Aorta (tissue), 5 donors: ENCODE data around the gene LYRM9. TPM values are rescaled to one million over a fixed set of nuclear protein-coding genes. Genes with fewer than 3 reads are reported as not detected.
A peak's percentile ranks its signal among the peaks of the same experiment; 100 is the strongest.
"Not testable (repeated sequence)": the region's sequence is repeated elsewhere in the genome, so short reads cannot be mapped to it uniquely, and the experiment has no call there.

Source experiments
- ATAC-seq: fragments of 200-7000 bp; cut with Tn5 transposase; one replicate; pipeline ENCODE4 v1.9.1; 2022; ENCODE audit warnings: moderate library complexity; ENCODE audit not compliant: low FRiP score
- DNase-seq, 2 donors: peaks; one replicate each; pipeline ENCODE4 v3.0.0-alpha.2; 2020
- H3K27ac ChIP-seq, 2 donors: one replicate each; pipeline ENCODE4 v1.5.1; 2013; ENCODE audit warnings: low read length in 2 of 2, mild to moderate bottlenecking in 2 of 2, moderate library complexity in 2 of 2, control low read depth in 1 of 2, inconsistent platforms in 1 of 2, low read depth in 1 of 2
- H3K27me3 ChIP-seq, 2 donors: one replicate each; pipeline ENCODE4 v1.6.1; 2013; ENCODE audit warnings: control low read depth in 1 of 2, low read length in 1 of 2, mild to moderate bottlenecking in 1 of 2, moderate library complexity in 1 of 2; ENCODE audit not compliant: insufficient read depth in 2 of 2, control insufficient read depth in 1 of 2
- H3K36me3 ChIP-seq, 2 donors: one replicate each; pipeline ENCODE4 v1.6.1; 2013; ENCODE audit warnings: control low read depth in 1 of 2, low read length in 1 of 2, mild to moderate bottlenecking in 1 of 2; ENCODE audit not compliant: insufficient read depth in 2 of 2, control insufficient read depth in 1 of 2
- H3K4me1 ChIP-seq, 2 donors: one replicate each; pipeline ENCODE4 v1.6.1; 2013; ENCODE audit warnings: low read length in 2 of 2, control low read depth in 1 of 2, mild to moderate bottlenecking in 1 of 2, moderate library complexity in 1 of 2; ENCODE audit not compliant: insufficient read depth in 2 of 2, control insufficient read depth in 1 of 2
- H3K4me3 ChIP-seq, 2 donors: one replicate each; pipeline ENCODE4 v1.5.1; 2013; ENCODE audit warnings: low read length in 2 of 2, control low read depth in 1 of 2, mild to moderate bottlenecking in 1 of 2
- H3K9me3 ChIP-seq: one replicate; pipeline ENCODE4 v1.6.1; 2013; ENCODE audit warnings: mild to moderate bottlenecking, low read length; ENCODE audit not compliant: control insufficient read depth
- WGBS, 2 donors: extraction: QIAGEN DNeasy Blood & Tissue Kit; methylation state at CpG; one replicate each; pipeline ENCODE4 v1.1.7; 2013; 5-methylcytosine and 5-hydroxymethylcytosine counted together
- intact Hi-C, 2 donors: fragments of 100-400 bp; cut with DNase I; formaldehyde crosslinking; loops; one replicate each; pipeline versions ENCODE4 v1.14.2 to v1.15.0; 2022
- polyA plus RNA-seq, 2 donors: library from polyadenylated mRNA; stranded (reverse); fragments of 200-250 nt; gene quantifications; one replicate each; pipeline ENCODE4 v1.2.3, GENCODE V29; 2013
- total RNA-seq, 2 donors: library from RNA; stranded (reverse); fragmentation: NEBNext Ultra II Directional; extraction: Animal tissue kit (Norgen Biotek cat#: 25700); gene quantifications; one replicate each; pipeline ENCODE4 v1.2.1, GENCODE V29; 2021
- donor health status: healthy with polysubstance abuse.
- donor health status: Bipolar disorder and iron deficiency.
- donor health status: DM: no; HTN: no; CAD: no.
- donor health status: DM: no; HTN: no; CAD: no.
- donor health status: DM: yes; HTN: yes; CAD: no.

The LYRM9 gene
- total and polyA plus RNA-seq, 4 donors, result 7.8 to 23.8 (median 12.2) TPM

GRCh38 chr17:27889711-27890251 lies 3.4 kb downstream of the LYRM9 start:
- H3K36me3 ChIP-seq, result no peaks in the 10 kb centered on the region
- ATAC-seq, result no peak
- H3K27ac ChIP-seq, result no peak overlapping the region
- H3K27me3 ChIP-seq, result no peaks in the 10 kb centered on the region
- DNase-seq, result no peak
- H3K4me1 ChIP-seq, result peaks cover 0 to 2% of the 10 kb centered on the region in 2 donors
- H3K9me3 ChIP-seq, result no peaks in the 10 kb centered on the region
- 85 to 88% methylated on average over 4 of the region's 4 CpGs for WGBS, 2 donors
- intact Hi-C loops, result no loop called here
- no peak overlapping the region for H3K4me3 ChIP-seq

GRCh38 chr17:27888945-27889344 lies 4.2 kb downstream of the LYRM9 start:
- intact Hi-C loops, result no loop called here
- H3K4me3 ChIP-seq, result no peak overlapping the region
- H3K36me3 ChIP-seq, result no peaks in the 10 kb centered on the region
- peaks cover 0 to 2% of the 10 kb centered on the region in 2 donors for H3K4me1 ChIP-seq
- DNase-seq (no peak), ATAC-seq (no peak)
- H3K27me3 ChIP-seq, result no peaks in the 10 kb centered on the region
- H3K27ac ChIP-seq, result peak overlapping the region in 1 of 2 donors; percentile 15
- no peaks in the 10 kb centered on the region for H3K9me3 ChIP-seq
- 24 to 25% methylated on average over 7 of the region's 7 CpGs for WGBS, 2 donors

GRCh38 chr17:27888067-27888466 lies 5.1 kb downstream of the LYRM9 start:
- no peak for DNase-seq
- H3K4me1 ChIP-seq, result peaks cover 0 to 2% of the 10 kb centered on the region in 2 donors
- no peak overlapping the region for H3K27ac ChIP-seq
- no peaks in the 10 kb centered on the region for H3K27me3 ChIP-seq
- no peak overlapping the region for H3K4me3 ChIP-seq
- intact Hi-C loops, result no loop called here
- ATAC-seq, result no peak
- H3K9me3 ChIP-seq, result no peaks in the 10 kb centered on the region
- H3K36me3 ChIP-seq, result no peaks in the 10 kb centered on the region
- WGBS, 2 donors, result 80 to 85% methylated on average over 2 of the region's 2 CpGs

- H3K4me3 ChIP-seq, DNase-seq, intact Hi-C loops, H3K36me3 ChIP-seq, H3K27me3 ChIP-seq, ATAC-seq, H3K27ac ChIP-seq, H3K9me3 ChIP-seq, H3K4me1 ChIP-seq: not testable (repeated sequence)
- WGBS, 2 donors, result 94 to 99% methylated on average over 8 of the region's 8 CpGs
These were observed 6.7 kb downstream of the LYRM9 start for GRCh38 chr17:27886348-27886906.

GRCh38 chr17:27882162-27882840 lies 10.9 kb downstream of the LYRM9 start:
- Histone ChIP-seq H3K27me3 (no peaks in the 10 kb centered on the region), H3K4me3 (no peak overlapping the region), H3K9me3 (no peaks in the 10 kb centered on the region), H3K4me1 (no peaks in the 10 kb centered on the region), H3K27ac (no peak overlapping the region), H3K36me3 (no peaks in the 10 kb centered on the region)
- DNase-seq (no peak), ATAC-seq (no peak)
- WGBS, 2 donors, result 80 to 81% methylated on average over 11 of the region's 11 CpGs
- intact Hi-C loops, result loop anchor here (5.0 kb wide), 3 partner anchors 60 to 125 kb away; no protein-coding TSS in a partner anchor

- Histone ChIP-seq H3K9me3 (no peaks in the 10 kb centered on the region), H3K4me1 (no peaks in the 10 kb centered on the region), H3K27me3 (no peaks in the 10 kb centered on the region), H3K4me3 (no peak overlapping the region), H3K36me3 (peaks cover 0 to 1% of the 10 kb centered on the region in 2 donors), H3K27ac (no peak overlapping the region)
- intact Hi-C loops, result loop anchor here (5.0 kb wide), 3 partner anchors 58 to 123 kb away; no protein-coding TSS in a partner anchor
- WGBS, 2 donors, result 27 to 28% methylated on average over 3 of the region's 3 CpGs
- peak; percentile 77 for ATAC-seq
- DNase-seq, result peak; percentile 72 to 81
These were observed 13.1 kb downstream of the LYRM9 start for GRCh38 chr17:27879987-27880608.

GRCh38 chr17:27878776-27879562 lies 14.2 kb downstream of the LYRM9 start:
- ATAC-seq (no peak), DNase-seq (no peak)
- H3K27ac ChIP-seq, result no peak overlapping the region
- H3K36me3 ChIP-seq, result peaks cover 0 to 1% of the 10 kb centered on the region in 2 donors
- intact Hi-C loops, result no loop called here
- WGBS, 2 donors, result 87 to 88% methylated on average over 13 of the region's 13 CpGs
- no peaks in the 10 kb centered on the region for H3K4me1 ChIP-seq
- no peaks in the 10 kb centered on the region for H3K27me3 ChIP-seq
- no peak overlapping the region for H3K4me3 ChIP-seq
- no peaks in the 10 kb centered on the region for H3K9me3 ChIP-seq

GRCh38 chr17:27873746-27874145 lies 19.4 kb downstream of the LYRM9 start:
- 95 to 98% methylated on average over 2 of the region's 2 CpGs for WGBS, 2 donors
- Histone ChIP-seq H3K27me3 (no peaks in the 10 kb centered on the region), H3K9me3 (peaks cover 3% of the 10 kb centered on the region), H3K36me3 (peaks cover 0 to 1% of the 10 kb centered on the region in 2 donors), H3K4me3 (no peak overlapping the region), H3K27ac (no peak overlapping the region), H3K4me1 (no peaks in the 10 kb centered on the region)
- intact Hi-C loops, result no loop called here
- no peak for DNase-seq
- no peak for ATAC-seq
